Left lobe of liver (tissue), 2 donors: ENCODE results near the gene OR52W1. TPM values are rescaled to one million over a fixed set of nuclear protein-coding genes. Genes with fewer than 3 reads are reported as not detected.
A peak's percentile ranks its signal among the peaks of the same experiment; 100 is the strongest.
"Not testable (repeated sequence)": the region's sequence is repeated elsewhere in the genome, so short reads cannot be mapped to it uniquely, and the experiment has no call there.

Source experiments
- ATAC-seq: fragments of 200-7000 bp; cut with Tn5 transposase; one replicate; pipeline ENCODE4 v1.9.1; 2020; ENCODE audit warnings: mild to moderate bottlenecking, moderate library complexity
- DNase-seq: peaks from one replicate; pipeline ENCODE4 v3.0.0-alpha.2; 2020; ENCODE audit warnings: low spot score
- total RNA-seq: library from RNA; stranded (reverse); gene quantifications from one replicate; pipeline ENCODE4 v1.2.1, GENCODE V29; 2021
- donor health status: DM: no; HTN: no; CAD: no; lungs with moderate emphysema.
- donor health status: DM: no; HTN: yes; CAD: no.

The OR52W1 gene
- total RNA-seq, 1 donor from 2014 or later = not detected

DNA sequence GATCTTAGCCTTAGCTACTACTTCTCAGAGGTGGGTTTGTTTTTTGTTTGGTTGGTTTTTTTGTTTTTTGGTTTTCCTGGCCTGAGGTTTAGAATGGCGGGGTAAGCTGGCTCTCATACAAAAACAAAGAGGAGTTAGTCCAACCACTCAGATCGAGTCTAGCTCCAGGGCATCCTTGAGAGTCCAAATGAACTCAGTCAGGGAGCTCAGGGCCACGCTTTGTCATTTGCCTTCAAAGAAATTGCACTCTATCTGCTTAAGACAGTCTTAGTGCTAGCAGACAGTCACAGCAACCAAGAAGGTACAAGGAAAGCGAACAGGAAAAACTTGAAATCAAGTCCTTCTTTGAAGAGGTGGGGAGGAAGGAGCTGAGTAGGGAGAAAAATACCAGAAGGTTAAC, 17.5 kb downstream of the OR52W1 start:
- no peak for ATAC-seq

DNA sequence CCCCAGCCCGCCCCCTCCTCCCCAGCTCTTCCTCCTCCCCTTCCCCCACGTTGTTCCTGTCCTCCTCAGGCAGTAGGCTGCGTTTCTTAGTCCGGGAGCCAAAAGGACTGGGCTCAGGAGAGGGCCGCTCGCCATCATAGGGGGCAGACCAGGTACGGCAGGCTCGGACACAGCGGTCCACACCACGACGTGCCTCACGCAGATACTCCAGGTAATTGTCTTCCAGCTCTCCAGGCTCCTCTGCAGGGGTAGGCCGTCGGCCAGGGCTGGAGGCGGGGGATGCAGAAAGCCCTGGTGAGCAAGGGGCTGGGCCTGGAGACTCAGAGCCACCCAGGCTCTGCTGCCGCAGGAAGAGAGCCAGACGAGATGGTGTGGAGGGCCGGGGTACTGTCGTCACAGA, 18.7 kb downstream of the OR52W1 start:
- ATAC-seq (no peak), DNase-seq (no peak)

More for the DNA sequence above, 17.5 kb downstream of the OR52W1 start:
- no peak for DNase-seq

DNA sequence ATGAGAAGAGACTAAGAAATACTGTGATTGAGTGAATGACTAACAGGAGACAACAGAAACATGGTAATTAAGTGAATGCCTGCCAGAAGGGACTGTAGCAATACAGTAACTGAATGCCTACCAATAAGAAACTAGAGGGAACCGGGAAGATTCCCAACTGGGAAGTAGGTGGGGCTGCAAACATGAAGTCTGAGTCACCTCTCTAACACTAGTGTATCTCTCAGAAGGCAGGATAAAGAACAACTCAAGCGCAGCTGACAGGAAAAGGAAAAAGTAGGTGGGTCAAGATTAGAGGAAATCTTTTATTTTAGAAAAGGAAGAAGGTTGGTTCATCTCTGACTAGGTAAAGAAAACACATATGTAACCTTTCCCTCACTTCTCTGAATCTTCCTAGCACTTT, 20.3 kb downstream of the OR52W1 start:
- ATAC-seq = no peak
- DNase-seq = no peak

DNA sequence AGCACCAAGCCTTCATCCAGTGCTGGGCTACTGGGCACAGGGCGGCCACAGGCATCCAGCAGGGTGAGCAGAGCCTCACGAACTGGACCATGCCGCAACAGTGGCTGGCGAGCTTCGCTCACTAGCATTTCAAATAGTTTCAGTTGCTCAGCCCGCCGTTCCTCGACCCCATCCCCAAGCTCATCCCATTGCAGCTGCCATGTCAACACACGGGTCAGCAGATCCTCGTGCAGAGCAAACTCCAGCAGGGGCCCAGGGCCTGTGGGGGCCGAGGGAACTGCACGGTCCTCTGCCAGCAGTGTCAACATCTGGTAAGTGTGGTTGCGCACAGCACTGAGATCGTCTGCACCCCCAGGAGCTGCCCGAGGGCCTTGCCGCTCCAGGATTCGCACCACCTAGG, 24.8 kb downstream of the OR52W1 start:
- DNase-seq = no peak

DNA sequence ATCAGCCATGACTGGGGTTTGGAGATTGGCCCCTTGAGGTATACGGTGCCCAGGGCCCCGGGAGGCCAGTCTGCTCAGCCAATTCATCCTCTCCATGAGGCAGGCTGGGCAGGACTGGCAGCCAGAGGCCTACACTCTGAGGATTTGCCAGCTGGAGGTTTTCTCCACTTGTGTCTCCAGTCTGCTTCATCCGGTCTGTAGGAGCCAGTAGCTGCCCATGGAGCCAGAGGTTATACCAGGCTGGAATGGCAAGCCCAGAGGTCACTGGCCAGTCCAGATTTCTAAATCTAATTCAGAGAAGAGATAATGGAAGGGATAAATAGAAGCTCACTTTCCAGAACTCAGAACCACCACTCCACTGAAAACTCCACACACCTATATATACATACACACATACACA, 25.4 kb downstream of the OR52W1 start:
- DNase-seq (no peak), ATAC-seq (peak; percentile 91)

More for the DNA sequence above, 24.8 kb downstream of the OR52W1 start:
- ATAC-seq = no peak

DNA sequence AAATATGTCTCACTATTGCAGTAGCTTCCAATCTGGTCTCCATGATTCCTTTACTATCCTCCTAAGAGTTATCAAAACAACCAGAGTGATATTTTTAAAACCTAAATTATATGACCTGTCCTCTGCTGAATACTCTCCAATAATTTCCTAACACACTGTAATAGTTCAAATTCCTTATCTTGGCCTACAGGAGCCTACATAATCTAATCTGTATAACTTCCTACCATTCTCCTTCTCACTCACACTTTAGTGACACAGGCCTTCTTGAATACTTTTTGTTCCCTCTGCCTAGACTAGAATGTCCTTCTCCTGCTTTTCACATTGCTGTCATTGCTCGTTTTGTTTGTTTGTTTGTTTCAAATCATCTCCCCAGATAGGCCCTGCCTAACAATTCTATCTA, 26.0 kb downstream of the OR52W1 start:
- ATAC-seq (no peak), DNase-seq (no peak)

DNA sequence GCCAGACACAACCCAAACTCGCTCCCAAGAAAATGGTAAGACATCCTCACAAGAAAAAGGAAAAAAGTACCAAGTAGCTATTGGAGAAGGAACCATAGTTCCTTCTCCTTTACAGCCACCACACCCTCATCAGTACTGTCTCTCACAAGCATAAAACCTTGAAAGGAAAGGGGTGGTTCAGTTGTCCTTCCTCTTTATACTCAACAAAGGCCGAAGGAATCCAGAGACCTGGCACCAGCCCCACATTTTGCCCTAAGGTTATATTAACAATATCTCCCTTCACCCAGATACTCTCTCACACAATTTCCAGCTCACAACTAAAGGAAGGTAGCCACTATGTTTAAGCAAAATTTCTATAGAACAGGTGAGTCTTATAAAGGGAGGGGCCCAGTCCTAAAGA, 26.9 kb downstream of the OR52W1 start:
- ATAC-seq (no peak), DNase-seq (no peak)

DNA sequence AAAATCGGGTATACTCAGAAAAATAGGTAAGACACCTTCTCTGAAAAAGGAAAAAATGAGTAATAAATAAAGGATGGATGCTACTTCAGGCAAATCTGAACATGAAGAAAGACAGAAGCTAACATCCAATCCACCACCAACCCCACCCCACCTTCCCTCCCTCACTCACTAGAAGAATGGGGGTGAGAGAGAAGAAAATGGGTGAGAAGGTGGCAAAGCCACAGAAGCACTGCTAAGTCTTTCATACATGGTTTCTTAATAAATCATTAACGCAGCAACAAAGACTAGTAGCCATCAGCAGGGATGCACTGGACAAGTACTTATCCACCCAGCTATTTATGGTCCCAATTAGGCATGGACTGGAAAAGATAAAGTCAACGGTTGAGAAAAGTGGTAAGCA, 29.5 kb downstream of the OR52W1 start:
- ATAC-seq = no peak
- DNase-seq = no peak

DNA sequence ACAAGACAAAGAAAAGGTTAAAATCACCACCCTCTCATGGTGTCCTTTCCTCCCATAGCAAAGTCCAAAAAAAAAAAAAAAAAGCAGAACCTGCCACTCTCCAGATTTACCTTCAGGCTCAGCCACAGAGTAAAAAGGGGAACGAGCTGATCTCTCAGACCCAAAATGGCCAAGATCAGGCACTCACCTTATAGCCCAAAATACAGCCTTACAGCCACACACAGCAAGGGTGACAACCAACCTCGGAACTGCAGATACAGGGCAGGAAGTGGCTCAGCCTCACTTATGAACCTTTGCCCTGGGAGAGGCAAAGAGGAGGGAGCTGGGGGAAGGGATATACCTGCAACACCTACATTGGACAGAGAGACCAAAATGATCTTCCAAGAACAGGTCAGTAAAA, 30.9 kb downstream of the OR52W1 start:
- ATAC-seq = peak; percentile 53
- peak; percentile 67 for DNase-seq

DNA sequence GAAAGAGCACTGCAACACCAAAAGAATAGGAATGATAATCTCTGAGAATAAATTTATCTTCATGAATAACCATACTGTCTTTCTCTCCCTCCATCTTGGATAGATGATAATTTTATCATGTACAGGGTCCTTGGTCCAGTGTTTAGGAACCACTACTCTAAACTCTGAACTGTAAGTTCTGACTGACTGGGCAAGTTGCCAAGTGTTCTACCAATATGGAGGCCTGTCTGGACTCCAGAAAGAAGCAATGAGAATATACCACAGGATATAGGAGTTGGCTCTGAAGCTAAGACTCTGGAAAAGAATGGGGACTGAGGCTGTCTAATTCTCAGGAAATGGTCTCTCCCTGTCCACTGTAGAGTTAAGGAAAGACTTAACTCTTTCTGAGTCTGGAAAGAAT, 33.9 kb downstream of the OR52W1 start:
- ATAC-seq = no peak
- no peak for DNase-seq

DNA sequence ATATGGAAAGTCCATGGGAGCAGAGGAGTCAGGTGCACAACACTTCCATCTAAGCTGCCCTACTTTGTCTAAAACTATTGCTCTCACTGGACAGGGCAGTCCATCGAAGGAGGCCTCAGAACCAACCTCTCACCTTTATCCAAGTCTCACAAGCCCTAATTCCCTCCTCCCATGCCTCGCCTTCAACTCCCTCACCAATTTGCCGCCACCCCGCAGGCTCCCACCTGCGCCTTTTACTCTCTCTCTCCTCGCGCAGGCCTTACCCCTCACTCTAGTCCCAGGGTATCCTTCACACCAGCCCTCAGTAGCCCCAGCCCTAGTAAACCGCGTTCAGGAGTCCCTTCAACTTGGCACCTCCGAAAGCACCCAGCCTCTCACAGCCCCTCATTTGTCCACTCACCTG, 35.0 kb downstream of the OR52W1 start:
- no peak for ATAC-seq
- no peak for DNase-seq

DNA sequence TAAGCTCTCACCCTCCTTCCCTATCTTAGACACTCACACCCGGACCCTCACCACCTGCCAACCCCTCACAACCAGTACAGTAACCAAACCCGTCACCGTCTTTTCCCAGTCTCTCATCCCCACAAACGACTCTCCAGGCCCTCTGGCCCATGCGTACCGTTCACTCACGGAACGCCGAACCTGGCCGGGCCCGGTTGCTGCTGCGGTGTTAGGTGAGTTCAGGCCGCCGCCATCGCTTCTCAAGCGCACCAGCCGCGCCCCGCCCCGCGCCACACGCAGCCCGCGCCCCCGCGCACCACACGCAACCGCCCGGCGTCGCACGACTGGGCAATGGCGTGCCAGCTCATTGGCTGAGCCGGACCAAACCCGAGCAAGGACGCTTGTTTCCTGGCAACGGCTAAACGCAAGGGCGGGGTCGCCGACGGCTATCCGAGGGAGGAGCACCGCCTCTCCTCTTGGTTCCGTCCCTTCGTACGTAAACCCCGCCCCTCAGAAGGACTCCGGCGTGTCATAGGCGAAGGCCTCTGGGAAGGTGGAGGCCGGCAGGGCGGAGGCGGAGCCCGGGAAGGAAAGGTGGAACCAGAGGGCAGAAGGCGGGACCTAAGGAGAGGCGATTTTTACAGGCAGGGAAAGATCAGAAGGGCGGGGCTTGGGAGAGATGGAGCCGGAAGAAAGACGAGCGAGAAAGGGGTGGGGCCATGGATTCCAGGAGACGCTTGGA, 35.5 kb downstream of the OR52W1 start, which contains the start of gene FHIP1B:
Gene FHIP1B, minus strand, starts transcription at position 250 of the 721 bp plus-strand sequence. CDS start 10,120 bp downstream, outside the sequence.
- ATAC-seq (peak; percentile 92), DNase-seq (peak; percentile 100)

DNA sequence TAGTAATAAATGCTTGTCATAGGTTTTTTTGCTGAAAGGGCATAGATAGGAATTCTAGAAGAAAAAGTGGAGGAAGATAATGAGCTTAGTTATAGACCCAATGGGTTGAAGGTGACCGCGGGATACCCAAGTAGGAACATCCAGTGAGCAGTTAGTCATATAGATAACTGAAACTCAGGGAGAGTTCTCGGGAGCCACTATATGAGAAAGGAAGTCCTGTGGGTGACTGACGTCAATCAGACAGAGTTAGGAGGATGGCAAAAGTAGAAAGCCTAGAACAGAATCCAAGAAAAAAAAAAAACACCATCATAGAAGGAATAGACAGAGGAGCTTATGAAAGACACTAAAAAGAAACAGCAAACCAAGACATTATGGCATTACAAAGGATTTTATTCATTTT, 38.2 kb downstream of the OR52W1 start:
- ATAC-seq = no peak
- no peak for DNase-seq

DNA sequence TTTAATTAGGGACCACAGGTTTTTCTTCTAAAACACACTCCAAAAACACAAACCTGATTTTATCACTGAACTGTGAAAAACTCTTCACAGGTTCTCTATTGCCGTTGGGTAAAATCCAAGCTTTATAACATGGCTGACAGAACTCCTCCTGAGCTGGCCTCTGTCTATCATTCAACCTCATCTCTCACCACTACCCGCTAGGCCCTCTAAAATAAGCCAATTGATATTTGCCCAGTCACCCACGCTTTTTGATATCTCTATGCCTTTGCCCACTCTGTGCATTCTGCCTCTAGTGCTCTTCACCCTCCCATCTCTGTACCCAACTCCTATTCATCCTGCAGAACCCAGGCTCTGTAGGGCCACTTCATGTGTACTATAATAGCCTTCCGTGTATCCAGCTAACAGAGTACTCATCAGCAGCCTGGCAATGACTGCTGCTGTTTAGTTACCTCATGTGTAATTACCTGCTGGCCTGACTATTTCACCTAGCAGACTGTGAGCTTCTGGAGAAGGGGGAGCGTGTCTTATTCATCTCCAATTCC, 38.8 kb downstream of the OR52W1 start:
- ATAC-seq (no peak), DNase-seq (no peak)

DNA sequence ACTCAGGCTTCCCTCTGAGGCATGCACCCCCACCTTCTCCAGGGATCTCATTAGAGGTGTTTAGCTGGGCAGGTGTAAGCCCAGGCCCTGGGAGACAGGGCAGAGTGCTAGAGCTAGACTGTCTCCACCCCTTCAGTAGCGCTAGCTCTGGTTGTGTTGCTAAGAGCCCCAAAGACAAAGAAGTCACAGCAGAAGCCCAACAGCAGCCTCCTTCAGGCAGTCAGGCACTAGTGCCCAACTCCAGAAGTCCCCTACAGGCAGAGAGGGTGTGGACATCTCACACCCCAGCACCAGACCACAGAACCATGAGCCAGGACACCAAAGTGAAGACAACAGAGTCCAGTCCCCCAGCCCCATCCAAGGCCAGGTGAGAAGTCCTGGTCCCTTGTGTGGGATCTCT, 39.9 kb downstream of the OR52W1 start, which contains the start of gene CNGA4:
Gene CNGA4, plus strand, starts transcription at position 188 of the 400 bp plus-strand sequence. Its CDS starts 118 bp downstream, at position 306.
- ATAC-seq (no peak), DNase-seq (no peak)

DNA sequence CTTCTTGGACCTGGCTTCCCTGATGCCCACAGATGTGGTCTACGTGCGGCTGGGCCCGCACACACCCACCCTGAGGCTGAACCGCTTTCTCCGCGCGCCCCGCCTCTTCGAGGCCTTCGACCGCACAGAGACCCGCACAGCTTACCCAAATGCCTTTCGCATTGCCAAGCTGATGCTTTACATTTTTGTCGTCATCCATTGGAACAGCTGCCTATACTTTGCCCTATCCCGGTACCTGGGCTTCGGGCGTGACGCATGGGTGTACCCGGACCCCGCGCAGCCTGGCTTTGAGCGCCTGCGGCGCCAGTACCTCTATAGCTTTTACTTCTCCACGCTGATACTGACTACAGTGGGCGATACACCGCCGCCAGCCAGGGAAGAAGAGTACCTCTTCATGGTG, 41.1 kb downstream of the OR52W1 start:
- ATAC-seq = no peak
- no peak for DNase-seq

DNA sequence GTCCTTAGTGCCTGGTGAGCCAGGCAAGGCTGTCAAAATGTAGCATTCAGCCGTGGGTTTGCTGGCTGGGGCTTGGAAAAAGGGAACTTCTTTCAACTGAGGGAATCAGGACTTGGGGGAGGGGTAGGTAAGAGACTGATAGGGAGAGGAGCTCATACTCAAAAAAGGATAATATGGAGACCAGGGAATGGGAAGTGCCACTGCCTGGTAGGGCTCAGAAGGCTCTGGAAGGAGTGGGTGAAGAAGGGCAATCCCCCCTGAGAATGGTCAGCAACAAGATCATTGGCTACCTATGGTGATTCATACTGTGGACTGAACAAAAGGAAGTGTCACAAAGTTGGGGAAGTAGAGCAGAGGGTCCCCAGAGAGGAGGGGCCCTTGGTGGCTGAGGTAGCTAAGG, 41.8 kb downstream of the OR52W1 start:
- ATAC-seq = no peak
- DNase-seq = no peak

DNA sequence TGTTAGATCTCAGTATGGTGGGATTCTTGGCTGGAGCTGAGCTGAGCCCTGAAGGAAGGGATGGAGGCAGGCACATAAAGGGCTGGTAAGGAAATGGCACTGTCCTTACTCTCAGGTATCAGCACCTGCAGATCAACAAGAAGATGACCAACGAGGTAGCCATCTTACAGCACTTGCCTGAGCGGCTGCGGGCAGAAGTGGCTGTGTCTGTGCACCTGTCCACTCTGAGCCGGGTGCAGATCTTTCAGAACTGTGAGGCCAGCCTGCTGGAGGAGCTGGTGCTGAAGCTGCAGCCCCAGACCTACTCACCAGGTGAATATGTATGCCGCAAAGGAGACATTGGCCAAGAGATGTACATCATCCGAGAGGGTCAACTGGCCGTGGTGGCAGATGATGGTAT, 42.3 kb downstream of the OR52W1 start:
- no peak for ATAC-seq
- DNase-seq = no peak

DNA sequence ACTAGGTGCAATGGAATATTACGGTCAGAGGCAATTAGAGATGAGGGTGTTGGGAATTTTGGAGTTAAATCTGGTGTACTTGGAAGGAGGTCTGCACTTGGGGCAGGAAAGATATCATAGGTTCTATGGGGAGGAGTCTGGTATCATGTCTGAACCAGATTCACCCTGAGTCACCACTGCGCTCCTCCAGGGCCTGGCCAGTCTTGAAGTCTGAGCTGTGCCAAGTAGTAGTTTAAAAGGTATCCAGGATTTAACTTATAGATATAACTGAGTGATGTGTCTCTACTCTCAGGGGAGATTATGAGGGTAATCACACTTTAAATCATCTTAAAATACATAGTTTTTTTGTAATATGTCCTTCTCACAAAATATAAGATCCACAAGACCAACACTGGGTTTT, 46.5 kb downstream of the OR52W1 start:
- ATAC-seq = no peak
- DNase-seq = no peak

DNA sequence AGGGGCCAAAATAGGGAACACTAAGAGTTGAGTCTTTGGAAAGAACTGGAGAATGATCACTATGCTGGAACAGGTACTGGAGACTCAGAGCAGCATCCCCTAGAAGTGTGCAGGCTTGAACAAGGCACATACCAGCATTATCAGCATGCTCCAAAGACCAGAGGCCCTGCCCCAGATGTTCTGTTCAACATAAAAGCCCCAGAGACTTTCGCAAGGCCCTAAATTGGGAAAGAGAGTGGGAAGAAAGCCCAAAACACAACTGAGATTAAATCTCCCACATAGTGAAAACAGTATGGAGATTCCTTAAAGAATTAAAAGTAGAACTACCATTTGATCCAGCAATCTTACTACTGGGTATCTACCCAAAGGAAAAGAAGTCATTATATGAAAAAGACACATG, 49.2 kb downstream of the OR52W1 start:
- ATAC-seq = peak; percentile 82

DNA sequence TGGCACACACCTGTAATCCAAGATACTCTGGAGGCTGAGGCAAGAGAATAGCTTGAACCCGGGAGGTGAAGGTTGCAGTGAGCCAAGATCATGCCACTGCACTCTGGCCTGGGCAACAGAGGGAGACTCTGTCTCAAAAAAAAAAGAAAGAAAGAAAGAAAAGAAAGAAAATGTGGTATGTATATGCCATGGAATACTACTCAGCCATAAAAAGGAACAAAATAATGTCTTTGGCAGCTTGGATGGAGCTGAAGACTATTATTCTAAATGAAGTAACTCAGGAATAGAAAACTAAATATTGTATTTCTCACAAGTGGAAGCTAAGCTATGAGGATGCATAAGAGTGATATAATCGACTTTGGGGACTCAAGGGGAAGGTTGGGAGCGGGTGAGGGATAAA, 49.9 kb downstream of the OR52W1 start:
- not testable (repeated sequence) for DNase-seq, ATAC-seq

More for the DNA sequence above, 49.2 kb downstream of the OR52W1 start:
- DNase-seq = peak; percentile 53
